Erythroblast (primary cell): ENCODE measurements around the gene UBE4A.

Source experiments
- GATA1 ChIP-seq: IDR thresholded peaks from 2 replicates; pipeline ENCODE4 v1.6.1; 2011; ENCODE audit warnings: low read depth, mild to moderate bottlenecking, control low read depth, low read length, moderate library complexity
- POLR2A ChIP-seq: IDR thresholded peaks from 2 replicates; pipeline ENCODE4 v1.6.1; 2011; ENCODE audit warnings: mild to moderate bottlenecking, low read length

DNA sequence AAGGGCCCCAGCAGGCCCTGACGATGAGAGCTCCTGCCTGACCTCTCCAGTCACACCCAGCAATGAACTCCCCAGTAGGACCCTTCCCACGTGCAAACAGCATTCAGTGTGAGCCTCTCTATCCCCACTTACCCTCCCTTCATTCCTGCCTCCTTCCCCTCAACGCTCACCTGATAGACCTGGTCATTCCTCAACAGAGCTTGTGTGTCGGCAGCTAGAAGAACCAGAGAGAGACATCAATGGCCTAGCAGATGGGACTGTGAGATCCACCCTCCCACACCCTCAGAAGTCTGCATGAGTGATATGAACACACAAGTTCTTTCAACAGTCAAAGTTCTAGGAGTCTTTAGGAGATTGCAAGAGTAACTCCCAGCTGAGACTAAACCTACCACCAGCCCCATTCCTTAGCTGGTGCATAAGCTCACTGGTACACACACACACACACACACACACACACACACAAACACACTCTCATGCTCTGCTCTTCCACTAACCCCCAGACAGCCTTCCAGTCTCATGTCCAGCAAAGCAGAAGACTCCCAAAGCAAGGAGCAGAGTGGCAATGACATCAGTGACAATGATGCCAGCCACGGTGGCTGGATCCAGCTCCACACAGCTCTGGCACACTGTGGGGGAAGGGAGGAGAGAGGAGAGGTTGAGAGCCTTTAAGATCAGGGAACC lies 20.0 kb upstream of the UBE4A start:
- TF ChIP-seq POLR2A (no peak), GATA1 (no peak)
